ENCODE results near the gene STK38L.
A peak's percentile ranks its signal among the peaks of the same experiment; 100 is the strongest.
"Not testable (repeated sequence)": the region's sequence is repeated elsewhere in the genome, so short reads cannot be mapped to it uniquely, and the experiment has no call there.

Gene STK38L

GRCh38 chr12:27229367-27229766, 14.7 kb upstream of the STK38L start:
- DNase-seq (ENCODE audit: low spot score): no peak

- not testable (repeated sequence) for DNase-seq (ENCODE audit: low spot score)
Measured at GRCh38 chr12:27231374-27231773, 12.7 kb upstream of the STK38L start.

- no peak for DNase-seq (ENCODE audit: low spot score)
Measured at GRCh38 chr12:27233814-27234213, 10.3 kb upstream of the STK38L start.

GRCh38 chr12:27236498-27236897, 7.6 kb upstream of the STK38L start:
- DNase-seq (ENCODE audit: low spot score): peak; percentile 63

- no peak for DNase-seq (ENCODE audit: low spot score)
Measured at GRCh38 chr12:27237790-27238771, 6.0 kb upstream of the STK38L start.

GRCh38 chr12:27243006-27243405, 1.1 kb upstream of the STK38L start:
- no peak for DNase-seq (ENCODE audit: low spot score)

- peak; percentile 78 for DNase-seq (ENCODE audit: low spot score)
Measured at GRCh38 chr12:27244689-27245488, 803 bp downstream of the STK38L start.

- no peak for DNase-seq (ENCODE audit: low spot score)
Measured at GRCh38 chr12:27246141-27246540, 2.1 kb downstream of the STK38L start.

GRCh38 chr12:27246774-27247173, 2.7 kb downstream of the STK38L start:
- no peak for DNase-seq (ENCODE audit: low spot score)

GRCh38 chr12:27252934-27253333, 8.8 kb downstream of the STK38L start:
- DNase-seq (ENCODE audit: low spot score): no peak

GRCh38 chr12:27253347-27253746, 9.3 kb downstream of the STK38L start:
- DNase-seq (ENCODE audit: low spot score): no peak

- DNase-seq (ENCODE audit: low spot score): no peak
Measured at GRCh38 chr12:27255806-27256205, 11.7 kb downstream of the STK38L start.

GRCh38 chr12:27257104-27257843, 13.2 kb downstream of the STK38L start:
- no peak for DNase-seq (ENCODE audit: low spot score)

- no peak for DNase-seq (ENCODE audit: low spot score)
Measured at GRCh38 chr12:27260746-27261145, 16.7 kb downstream of the STK38L start.

- no peak for DNase-seq (ENCODE audit: low spot score)
Measured at GRCh38 chr12:27261866-27262265, 17.8 kb downstream of the STK38L start.

- DNase-seq (ENCODE audit: low spot score): no peak
Measured at GRCh38 chr12:27270148-27270547, 26.1 kb downstream of the STK38L start.

- no peak for DNase-seq (ENCODE audit: low spot score)
Measured at GRCh38 chr12:27271206-27271605, 27.1 kb downstream of the STK38L start.

GRCh38 chr12:27272373-27273028, 28.4 kb downstream of the STK38L start:
- DNase-seq (ENCODE audit: low spot score): no peak

- no peak for DNase-seq (ENCODE audit: low spot score)
Measured at GRCh38 chr12:27273114-27273513, 29.0 kb downstream of the STK38L start.

- DNase-seq (ENCODE audit: low spot score): no peak
Measured at GRCh38 chr12:27274706-27275105, 30.6 kb downstream of the STK38L start.

- DNase-seq (ENCODE audit: low spot score): no peak
Measured at GRCh38 chr12:27276275-27276674, 32.2 kb downstream of the STK38L start.

GRCh38 chr12:27277846-27278260, 33.8 kb downstream of the STK38L start:
- peak; percentile 11 for DNase-seq (ENCODE audit: low spot score)
